Muscle of back (tissue), 11 donors: ENCODE measurements around the gene NT5DC3. TPM values are rescaled to one million over a fixed set of nuclear protein-coding genes. Genes with fewer than 3 reads are reported as not detected.
A peak's percentile ranks its signal among the peaks of the same experiment; 100 is the strongest.

Experiments used
- DNase-seq, 3 donors: peaks; one replicate each; pipeline versions ENCODE4 v3.0.0 to v3.0.0-alpha.2; 2013
- polyA plus RNA-seq, 10 donors: library from polyadenylated mRNA; unstranded; fragments of 120-200 nt; gene quantifications; one replicate each; pipeline ENCODE4 v1.2.1, GENCODE V29; 2013; ENCODE audit not compliant: insufficient read length in 10 of 10

NT5DC3 gene
- polyA plus RNA-seq, 10 donors = 3.9 to 14.4 (median 8.8) TPM

DNA sequence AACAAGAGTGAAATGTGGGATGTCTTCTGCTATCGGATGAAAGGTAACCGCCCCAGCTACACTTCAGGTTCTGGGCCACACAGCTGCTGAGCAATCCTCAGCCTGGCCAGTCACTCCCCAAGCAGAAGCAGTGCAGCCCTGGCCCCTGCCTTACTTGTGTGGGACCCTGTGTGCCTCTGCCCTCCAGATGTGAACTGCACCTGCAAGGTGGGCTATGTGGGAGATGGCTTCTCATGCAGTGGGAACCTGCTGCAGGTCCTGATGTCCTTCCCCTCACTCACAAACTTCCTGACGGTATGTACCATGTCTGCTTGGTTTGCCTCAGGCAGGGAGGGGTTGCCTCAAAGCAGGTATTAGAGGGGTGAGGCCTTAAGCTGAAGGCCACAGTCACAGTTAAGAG lies 85.6 kb downstream of the NT5DC3 start:
- DNase-seq = no peak

DNA sequence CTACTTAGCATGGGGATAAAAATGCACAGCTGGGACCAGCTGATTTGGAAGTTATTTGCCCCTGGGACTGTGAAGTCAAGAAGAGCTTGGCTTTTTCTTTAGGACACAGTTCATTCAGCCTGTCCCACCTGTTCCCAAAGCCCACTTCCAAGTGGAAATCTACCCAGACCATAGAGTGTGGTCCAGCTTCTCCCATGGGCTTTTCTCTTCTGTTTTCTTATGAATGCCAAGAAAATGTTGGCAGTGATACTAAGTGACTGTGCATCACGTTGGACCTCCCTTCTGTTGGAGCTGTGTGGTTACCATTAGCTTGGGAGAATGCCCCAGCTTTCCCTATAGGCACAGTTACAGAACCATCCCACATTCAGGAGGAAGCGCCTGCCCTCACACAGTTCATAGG lies 89.4 kb downstream of the NT5DC3 start:
- peak; percentile 27 to 48 (median 30) for DNase-seq

DNA sequence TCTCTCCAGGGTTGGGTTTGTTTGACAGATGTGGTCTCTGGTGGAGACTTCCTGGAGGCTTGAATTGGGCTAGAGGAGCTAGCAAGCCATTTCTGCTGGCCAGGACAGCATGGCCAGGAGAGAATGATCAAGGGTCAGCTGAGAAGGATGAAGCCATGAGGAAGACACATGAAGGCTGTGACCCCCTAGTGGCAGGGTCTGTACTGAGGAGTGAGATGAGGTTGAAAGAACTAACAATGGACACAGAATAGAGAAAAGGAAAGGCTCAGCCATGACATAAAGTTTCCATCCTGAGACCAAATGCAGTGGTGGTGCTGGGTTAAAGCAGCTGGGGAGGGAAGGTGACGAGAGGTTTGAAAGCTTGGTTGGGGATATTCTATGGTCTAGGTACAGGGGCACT lies 89.9 kb downstream of the NT5DC3 start:
- no peak for DNase-seq

DNA sequence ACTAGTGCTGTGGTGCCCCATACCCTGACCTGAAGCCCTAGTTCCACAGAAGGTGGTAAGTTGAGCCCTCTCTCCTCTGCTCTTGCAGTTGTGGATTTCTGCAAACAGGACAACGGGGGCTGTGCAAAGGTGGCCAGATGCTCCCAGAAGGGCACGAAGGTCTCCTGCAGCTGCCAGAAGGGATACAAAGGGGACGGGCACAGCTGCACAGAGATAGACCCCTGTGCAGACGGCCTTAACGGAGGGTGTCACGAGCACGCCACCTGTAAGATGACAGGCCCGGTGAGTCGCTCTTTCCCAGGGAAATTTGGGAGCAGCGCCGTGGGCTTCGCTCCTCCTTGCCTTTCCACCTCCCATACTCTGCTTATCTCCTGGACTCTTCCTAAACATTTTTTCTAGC lies 92.2 kb downstream of the NT5DC3 start:
- DNase-seq = no peak

DNA sequence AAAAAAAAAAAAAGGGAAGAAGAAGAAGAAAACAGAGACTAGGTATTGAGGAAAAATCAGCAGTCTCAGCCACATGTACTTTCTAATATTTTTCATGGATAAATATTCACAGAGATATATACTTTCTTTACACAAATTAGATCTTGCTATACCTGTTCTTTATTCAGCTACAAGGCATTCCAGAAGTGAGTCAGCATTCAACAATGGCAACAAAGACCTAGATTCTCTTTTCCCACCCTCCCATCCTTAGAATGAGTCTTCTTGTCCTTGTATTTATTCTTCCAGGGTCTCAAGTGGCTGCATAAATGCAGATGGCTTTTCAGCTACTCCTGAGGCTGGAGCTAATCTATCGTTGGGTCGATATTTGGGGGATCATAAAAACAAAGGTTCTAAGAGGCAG lies 93.0 kb downstream of the NT5DC3 start:
- DNase-seq = no peak

DNA sequence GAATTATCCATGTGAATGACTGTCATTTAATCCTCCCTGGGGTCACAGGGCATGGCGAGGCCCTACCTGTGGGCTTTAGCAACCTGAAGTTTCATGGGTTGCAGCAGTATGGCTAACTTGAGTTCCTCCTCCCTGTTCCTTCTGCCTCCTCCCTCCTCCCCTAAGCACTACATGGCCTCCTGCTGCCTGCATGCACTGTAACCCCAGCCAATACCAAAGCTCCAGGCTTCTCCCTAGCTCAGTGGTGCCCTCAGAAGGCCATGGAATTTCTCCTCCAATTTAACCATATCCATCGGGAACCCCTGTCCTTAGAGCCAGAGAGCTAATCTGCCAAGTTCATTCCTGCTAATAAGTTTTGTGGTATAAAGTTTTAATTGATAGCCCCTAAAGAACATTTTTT lies 95.1 kb downstream of the NT5DC3 start:
- DNase-seq = no peak

DNA sequence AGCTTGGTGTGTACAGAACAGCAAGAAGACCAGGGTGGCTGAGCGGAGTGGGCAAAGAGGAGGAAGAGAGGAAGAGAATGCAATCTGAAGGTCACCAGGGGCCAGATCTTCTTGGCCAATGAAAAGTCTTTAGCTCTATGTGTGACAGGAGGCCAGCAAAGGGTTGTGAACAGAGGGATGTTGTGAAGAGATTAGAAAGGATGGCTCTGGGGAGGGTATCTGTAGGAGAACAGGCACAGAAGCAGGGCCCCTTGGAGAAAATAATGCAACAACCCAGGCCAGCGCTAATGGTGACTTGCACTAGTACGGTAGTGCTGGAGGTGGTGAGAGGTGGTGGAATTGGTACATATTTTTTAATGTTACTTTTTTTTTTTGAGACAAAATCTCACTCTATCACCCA lies 97.2 kb downstream of the NT5DC3 start:
- no peak for DNase-seq

DNA sequence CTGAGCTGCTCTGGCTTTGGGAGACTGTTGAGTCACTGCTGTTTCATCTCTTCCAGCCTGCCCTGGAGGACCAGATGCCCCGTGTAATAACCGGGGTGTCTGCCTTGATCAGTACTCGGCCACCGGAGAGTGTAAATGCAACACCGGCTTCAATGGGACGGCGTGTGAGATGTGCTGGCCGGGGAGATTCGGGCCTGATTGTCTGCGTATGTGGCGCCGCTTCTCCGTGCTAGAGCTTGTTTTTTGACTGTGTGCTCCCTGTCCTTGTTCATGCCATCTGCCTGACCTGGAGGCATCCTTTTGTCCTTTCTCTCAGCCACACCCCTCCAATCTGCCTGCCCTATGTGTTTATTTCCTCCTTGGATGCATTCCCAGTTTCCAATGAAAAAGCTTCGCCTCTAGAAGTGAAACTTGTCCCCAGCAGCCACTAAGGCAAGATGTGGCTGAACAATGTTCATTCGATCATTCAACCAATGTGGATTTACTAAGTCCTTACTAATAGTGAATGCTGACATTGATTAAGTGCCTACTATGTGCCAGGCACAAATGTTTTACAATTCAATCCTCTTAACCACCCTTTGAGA lies 98.6 kb downstream of the NT5DC3 start:
- peak in 2 of 3 donors; percentile 7 to 32 for DNase-seq

DNA sequence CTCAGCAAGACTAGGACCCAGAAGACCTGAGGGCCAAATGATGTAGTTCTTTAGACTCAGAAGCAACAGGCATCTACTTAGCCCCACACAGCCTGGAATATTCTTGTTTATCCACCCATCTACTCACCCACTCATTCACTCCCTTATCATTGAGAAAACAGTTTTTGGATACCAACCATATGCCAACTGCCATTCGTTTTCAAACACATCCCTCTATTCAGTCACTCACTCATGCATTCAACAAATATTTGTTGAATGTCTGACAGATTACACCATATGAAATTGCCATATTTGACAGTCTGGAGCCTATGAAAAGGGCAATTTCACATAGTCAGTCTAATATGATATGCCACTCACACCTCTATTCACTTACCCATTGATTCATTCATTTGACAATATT lies 103.2 kb downstream of the NT5DC3 start:
- no peak for DNase-seq

DNA sequence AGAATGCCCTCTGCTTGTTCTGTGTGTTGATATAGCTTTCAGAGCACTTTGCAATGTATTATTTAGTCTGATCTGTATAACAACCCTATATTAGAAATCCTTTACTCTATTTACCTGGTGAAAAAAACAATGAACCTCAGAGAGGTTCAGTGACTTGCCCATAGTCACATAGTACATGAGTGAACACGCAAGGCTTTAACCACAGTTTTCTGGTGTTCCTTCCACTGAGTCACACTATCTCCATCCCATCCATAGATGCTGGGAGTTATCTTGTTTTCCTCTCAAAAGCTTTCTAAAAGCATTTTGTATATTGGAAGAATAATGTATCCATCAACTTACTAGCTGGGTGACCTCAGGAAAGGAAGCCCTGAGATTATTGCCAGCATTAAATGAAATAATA lies 104.5 kb downstream of the NT5DC3 start:
- DNase-seq = no peak

DNA sequence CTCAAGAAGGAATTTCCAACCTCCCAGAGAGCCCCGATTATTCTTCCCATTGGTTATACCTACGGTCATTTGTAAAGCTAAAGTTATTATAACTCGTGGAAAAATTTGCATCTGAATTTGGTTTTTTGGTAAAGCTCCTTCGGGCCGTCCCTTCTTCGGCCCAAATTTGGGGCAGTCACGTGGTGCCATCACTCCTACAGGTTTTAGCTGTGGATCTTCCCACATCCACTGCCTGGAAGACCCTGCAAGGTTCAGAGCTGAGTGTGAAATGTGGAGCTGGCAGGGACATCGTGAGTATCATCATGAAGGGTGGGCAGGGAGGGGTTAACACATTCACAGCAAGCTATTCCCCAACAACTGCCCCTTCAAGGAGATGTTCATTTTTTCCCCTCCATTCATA lies 105.7 kb downstream of the NT5DC3 start:
- DNase-seq = no peak

DNA sequence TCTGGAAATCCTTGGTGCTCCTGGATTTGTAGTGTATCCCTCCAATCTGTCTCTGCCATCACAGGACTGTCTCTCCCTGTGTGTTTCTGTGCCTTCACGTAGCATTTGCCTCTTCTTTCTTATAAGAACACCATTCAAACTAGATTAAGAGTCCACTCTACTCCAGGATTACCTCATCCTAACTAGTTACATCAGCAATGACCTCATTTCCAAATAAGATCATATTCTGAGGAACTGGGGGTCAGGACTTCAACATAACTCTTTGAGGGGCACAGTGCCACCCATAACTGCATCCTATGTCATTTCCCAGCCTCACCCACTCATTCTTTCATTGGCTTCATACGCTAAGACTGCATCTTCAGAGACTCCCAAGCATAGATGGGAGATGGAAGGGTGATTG lies 106.2 kb downstream of the NT5DC3 start:
- no peak for DNase-seq

DNA sequence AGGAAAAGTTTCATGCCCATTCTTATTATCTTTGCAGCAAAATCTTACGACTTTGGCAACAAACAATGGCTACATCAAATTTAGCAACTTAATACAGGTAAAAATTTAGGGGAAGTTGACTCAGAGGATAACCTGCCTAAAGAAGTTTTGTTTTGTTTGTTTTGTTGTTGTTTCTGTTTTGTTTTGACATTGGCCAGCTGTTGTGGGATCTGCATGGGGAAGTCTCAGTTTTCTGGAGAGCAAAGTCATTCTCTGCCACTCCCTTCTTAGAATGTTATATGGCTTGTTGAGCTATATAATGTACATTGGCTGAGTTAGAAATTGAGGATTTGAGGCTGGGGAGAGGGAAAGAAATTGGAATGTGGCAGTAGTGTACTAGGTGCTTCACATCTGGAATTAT lies 109.5 kb downstream of the NT5DC3 start:
- no peak for DNase-seq

DNA sequence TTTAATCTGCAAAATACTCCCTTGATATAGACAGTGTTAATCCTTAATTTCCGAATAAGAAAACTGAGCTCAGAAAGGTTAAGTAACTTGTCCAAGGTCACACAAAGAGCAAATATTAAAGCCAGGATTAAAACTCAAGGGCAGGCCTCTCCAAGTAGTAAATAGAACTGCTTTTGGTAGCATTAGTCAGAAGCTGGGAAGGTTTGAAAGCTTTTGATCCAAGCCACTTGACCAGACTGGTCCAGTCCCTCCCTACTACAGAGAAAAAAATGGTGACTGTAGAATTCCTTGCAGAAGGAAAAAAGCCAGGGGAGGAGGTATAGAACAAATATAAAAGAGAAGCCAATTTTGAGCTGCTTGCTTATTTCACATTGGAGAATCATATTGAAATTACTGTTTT lies 111.5 kb downstream of the NT5DC3 start:
- DNase-seq = no peak

DNA sequence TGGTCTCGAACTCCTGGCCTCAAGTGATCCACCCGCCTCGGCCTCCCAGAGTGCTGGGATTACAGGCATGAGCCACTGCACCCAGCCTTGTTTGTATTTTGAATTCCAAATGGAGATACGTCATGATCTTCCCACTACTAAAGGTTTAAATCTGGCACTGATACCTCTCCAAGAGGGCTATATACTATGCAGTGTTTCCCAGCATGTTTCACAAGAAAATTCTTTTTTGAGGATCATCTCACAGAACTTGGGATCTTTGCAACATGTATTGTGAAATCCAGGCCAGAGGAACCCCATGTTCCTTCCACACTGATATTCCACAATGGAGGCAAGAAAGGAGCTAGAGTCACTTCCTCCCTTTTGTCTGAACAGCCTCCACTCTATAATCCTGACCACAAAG lies 112.7 kb downstream of the NT5DC3 start:
- no peak for DNase-seq

DNA sequence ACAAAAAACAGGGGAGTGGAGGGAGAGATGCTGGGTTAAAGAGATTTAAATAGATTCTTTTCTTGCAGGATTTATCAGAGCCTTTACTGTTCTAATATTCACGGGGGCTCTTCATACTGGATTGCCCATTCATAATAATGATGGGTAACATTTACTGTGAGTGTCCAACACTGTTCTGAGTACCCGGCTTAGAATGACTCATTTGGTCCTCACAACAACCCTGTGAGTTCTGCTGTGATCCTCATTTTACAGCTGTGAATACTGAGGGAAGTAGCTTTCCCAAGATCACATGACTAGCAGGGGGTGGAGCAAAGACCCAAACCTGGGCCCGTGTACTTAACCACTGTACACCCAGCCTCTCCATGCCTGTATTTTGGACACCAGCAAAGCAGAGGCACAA lies 113.4 kb downstream of the NT5DC3 start:
- DNase-seq = no peak

DNA sequence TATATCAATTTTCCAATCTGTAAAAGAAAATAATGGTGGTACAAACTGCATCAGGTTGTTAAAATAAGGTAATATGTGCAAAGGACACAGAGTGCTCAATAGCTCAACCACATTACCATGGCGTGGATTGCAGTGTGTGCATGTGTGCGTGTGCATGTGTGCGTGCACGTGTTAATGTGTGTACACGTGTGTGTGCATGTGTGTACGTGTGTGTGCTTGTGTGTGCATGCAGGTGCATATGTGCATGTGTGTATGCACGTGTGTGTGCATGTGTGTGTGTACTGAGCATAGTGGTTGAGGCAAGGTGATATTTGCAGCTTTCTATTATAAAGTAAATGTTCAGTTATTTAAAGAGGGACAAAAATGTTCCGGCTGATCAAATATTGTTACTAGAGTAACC lies 115.6 kb downstream of the NT5DC3 start:
- DNase-seq = no peak

Other genes starting within 250 kb of the NT5DC3 start
- gene HSP90B1, start 89.2 kb upstream of the NT5DC3 start, polyA plus RNA-seq = 100 to 1,000 TPM; 343 to 533 (median 385) TPM
- 10 to 100 TPM; 23.3 to 39.6 (median 32.0) TPM for gene TDG, start 124.6 kb upstream of the NT5DC3 start, polyA plus RNA-seq
- 10 to 100 TPM; 47.0 to 92.0 (median 69.5) TPM for gene GLT8D2, start 209.0 kb upstream of the NT5DC3 start, polyA plus RNA-seq
- gene HCFC2, start 223.3 kb upstream of the NT5DC3 start, polyA plus RNA-seq = 10 to 100 TPM; 23.9 to 36.6 (median 29.5) TPM